Neural progenitor cell (in vitro differentiated cells): ENCODE data around the gene ACKR3.

ENCODE experiments used
- EZH2 ChIP-seq: fragments of 200-600 bp; sonication (generic); IDR thresholded peaks from 2 replicates; pipeline ENCODE4 v1.6.1; 2017; ENCODE audit warnings: antibody characterized with exemption, mild to moderate bottlenecking, moderate library complexity
- EZH2phosphoT487 ChIP-seq: fragments of 200-600 bp; sonication (generic); IDR thresholded peaks from 2 replicates; pipeline ENCODE4 v1.6.1; 2017; ENCODE audit warnings: antibody characterized with exemption
- TF ChIP-seq, protein P1 (sequence below): fragments of 200-600 bp; sonication (generic); IDR thresholded peaks from 2 replicates; pipeline ENCODE4 v1.5.1; 2017; ENCODE audit warnings: antibody characterized with exemption, mild to moderate bottlenecking

DNA sequence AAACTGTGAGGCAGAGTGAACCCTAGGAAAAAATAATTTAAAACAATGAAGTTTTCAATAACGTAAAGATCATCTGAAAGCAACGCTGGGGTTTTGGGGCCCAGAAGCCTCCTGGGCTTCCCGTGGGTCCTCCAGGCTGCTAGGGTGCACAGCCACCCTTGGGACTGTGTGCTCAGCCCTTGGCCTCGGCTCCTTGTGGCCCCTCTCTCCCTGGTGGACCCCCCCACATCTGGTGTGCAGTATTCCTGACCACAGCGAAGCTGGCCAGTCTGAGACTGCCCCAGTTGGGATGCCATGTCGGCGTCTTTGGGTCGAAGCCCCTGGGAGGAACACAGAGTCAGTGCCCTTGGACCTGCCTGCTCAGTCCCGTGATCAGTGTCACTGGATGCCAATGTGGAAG is 53.0 kb downstream of the ACKR3 start:
- TF ChIP-seq EZH2 (no peak), EZH2phosphoT487 (no peak)
- TF ChIP-seq, protein P1, sequence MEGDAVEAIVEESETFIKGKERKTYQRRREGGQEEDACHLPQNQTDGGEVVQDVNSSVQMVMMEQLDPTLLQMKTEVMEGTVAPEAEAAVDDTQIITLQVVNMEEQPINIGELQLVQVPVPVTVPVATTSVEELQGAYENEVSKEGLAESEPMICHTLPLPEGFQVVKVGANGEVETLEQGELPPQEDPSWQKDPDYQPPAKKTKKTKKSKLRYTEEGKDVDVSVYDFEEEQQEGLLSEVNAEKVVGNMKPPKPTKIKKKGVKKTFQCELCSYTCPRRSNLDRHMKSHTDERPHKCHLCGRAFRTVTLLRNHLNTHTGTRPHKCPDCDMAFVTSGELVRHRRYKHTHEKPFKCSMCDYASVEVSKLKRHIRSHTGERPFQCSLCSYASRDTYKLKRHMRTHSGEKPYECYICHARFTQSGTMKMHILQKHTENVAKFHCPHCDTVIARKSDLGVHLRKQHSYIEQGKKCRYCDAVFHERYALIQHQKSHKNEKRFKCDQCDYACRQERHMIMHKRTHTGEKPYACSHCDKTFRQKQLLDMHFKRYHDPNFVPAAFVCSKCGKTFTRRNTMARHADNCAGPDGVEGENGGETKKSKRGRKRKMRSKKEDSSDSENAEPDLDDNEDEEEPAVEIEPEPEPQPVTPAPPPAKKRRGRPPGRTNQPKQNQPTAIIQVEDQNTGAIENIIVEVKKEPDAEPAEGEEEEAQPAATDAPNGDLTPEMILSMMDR = no peak
